Stimulated activated CD8-positive, alpha-beta memory T cell treated with anti-CD3 and anti-CD28 coated beads, Interleukin-2, amount 100 ng/mL, for 48 hours (primary cell): Measurements from ENCODE around the gene CBX2.
A peak's percentile ranks its signal among the peaks of the same experiment; 100 is the strongest.

Experiments used
- DNase-seq, 2 donors: peaks; one replicate each; pipeline ENCODE4 v3.0.0-alpha.2; 2020; ENCODE audit warnings: low read depth in 2 of 2

CBX2 gene

GRCh38 chr17:79829457-79829856, 51.5 kb downstream of the CBX2 start:
- no peak for DNase-seq

DNA sequence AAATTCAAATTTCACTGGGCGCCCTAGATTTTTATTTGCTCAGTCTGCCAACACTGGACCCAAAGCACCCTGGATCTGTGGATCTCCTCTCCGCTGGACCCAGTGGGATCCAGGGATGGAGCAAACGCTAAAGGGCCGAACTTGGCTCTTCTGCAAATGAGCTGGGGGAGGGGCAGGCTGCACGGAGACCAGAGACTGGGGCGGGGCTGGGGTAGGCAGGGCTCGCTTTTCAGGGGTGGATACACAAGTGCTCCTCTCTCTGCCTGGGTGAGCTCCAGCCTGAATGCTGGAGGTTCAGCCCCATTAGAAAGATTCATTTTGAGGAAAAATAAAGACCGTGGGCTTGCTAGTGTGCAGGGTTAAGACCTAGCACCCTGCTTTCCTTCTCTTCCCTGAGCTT, 52.4 kb downstream of the CBX2 start:
- no peak for DNase-seq

DNA sequence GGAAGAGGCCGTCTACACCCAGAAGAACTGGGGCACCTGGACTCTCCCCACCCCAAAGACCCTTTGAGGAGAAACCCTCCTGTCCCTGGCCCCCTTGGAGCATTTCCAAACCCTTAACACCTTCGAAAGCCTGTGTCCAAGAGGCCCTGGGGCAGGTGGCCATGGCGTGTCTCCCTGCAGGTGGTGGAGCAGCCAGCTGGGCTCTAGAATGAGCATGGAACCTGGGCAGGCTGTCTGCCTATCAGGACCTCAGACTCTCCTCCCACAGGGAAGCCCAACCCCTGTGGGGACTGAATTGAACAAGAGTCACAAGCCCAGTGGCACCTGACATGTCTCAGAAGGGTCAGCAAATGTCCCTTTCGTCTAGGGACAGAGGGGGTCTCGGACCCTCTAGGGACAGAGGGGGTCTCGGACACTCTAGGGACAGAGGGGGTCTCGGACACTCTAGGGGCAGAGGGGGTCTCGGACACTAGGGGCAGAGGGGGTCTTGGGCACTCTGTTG, 52.9 kb downstream of the CBX2 start:
- no peak for DNase-seq

- no peak for DNase-seq
Measured at GRCh38 chr17:79831265-79832217, 53.6 kb downstream of the CBX2 start.

GRCh38 chr17:79832218-79833109, 54.5 kb downstream of the CBX2 start:
- no peak for DNase-seq

GRCh38 chr17:79833110-79833450, 55.1 kb downstream of the CBX2 start:
- no peak for DNase-seq

DNA sequence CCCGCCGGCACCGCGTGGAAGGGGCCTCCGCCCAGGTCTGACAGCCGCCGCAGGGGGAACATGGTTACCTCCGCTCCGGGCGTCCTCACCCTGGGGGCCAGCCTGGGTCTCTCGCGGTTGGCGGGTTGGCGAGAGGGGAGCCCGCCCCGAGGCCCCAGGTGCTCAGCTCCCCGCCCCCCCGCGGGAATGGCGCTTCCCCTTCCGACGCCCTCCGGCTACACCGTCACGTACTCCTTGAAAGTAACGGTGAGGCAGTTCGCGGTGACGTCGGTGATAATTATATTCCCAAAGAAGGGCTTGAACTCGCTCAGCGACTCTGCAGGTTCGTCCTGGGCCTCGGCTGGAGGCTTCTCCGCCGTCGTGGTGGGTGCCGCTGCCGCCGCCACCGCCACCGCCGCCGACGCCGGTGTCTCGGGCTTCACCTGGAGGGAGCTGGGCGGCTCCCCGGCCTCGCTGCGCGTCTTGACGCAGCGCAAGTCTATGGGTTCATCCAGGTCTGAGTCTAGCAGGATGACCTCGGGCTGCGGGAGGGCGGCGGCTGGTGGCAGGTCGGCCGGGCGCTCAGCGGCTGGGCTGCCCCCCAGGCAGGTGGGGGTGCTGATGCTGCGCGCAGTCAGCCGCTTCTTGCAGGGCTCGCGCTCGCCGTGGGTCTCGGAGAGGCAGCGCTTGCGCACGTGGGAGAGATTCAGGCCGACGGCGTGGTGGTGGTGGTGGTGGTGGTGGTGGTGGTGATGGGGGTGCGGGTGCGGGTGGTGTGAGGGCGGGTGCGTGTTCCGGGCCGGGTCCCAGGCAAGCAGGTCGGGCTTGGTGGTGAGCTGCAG, 56.0 kb downstream of the CBX2 start:
- DNase-seq: no peak

DNA sequence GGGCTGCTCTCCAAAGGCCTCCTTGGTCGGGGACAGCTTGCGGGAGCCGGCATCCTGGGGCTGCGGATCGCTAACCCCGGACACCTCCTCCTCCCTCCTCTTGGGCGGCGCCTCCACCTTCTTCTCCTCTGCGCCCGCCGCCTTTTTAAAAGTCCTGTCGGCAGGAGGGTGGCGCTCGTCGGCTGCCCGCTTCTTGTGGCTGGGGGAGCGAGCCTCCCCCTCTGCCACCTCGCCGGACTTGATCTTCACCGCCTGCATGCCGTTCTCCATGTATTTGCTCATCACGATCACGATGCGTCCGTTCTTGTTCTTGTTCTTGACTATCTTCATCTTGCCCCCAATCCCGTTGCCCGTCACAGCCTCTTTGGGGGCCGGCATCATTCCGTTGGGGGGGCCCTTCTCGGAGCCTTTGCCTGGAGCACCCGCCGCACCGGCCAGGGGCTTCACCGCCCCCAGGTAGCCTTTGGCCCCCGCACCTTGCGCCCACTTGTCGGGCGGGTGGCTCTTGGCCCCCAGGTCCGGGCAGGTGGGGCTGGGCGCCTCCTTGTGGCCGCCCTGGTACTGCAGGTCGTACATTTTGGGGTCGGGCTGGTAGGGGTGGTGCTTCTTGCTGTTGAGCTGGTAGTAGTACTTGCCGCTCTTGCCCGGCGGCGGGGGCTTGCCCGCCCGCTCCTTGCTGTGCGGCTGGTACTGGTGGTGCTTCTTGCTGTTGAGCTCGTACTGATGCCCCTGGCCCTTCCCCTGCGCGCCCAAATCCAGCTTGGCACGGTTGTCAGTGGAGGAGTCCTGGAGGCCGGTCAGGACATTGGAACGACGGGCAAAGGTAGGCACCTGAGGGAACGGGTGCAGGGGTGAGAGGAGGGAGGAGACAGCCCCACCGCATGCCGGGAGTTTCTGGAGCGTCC, 56.9 kb downstream of the CBX2 start:
- DNase-seq: peak in 1 of 2 donors; percentile 44

- no peak for DNase-seq
Measured at GRCh38 chr17:79835470-79835899, 57.5 kb downstream of the CBX2 start.

DNA sequence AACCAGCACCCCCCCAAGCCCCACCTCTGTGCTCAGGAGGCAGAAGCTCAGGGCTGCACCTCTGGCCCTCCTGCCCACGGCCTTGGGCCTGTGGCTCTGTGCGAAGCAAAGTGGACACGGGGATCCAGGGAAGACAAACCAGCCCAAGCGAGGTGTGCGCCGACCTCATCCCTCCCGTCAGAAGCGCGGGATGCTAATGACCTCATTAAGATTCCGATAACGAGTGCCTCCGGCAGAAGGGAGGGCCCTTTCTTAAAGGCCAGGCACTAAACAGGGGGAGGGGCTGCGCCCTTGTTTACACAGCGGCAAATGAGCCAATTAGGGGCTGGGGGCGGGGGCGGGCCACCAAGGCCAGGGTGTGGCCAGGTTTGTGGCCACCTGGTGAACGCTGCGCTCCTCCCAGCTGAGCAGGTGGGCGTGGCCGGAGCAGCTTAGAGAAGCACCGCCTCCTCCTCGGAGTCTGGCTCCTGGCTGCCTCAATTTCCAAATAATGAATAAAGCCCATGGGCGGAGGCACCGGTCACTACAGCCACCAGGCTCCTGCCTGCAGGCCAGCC, 58.1 kb downstream of the CBX2 start:
- DNase-seq: no peak

- DNase-seq: no peak
Measured at GRCh38 chr17:79836510-79836971, 58.6 kb downstream of the CBX2 start.

DNA sequence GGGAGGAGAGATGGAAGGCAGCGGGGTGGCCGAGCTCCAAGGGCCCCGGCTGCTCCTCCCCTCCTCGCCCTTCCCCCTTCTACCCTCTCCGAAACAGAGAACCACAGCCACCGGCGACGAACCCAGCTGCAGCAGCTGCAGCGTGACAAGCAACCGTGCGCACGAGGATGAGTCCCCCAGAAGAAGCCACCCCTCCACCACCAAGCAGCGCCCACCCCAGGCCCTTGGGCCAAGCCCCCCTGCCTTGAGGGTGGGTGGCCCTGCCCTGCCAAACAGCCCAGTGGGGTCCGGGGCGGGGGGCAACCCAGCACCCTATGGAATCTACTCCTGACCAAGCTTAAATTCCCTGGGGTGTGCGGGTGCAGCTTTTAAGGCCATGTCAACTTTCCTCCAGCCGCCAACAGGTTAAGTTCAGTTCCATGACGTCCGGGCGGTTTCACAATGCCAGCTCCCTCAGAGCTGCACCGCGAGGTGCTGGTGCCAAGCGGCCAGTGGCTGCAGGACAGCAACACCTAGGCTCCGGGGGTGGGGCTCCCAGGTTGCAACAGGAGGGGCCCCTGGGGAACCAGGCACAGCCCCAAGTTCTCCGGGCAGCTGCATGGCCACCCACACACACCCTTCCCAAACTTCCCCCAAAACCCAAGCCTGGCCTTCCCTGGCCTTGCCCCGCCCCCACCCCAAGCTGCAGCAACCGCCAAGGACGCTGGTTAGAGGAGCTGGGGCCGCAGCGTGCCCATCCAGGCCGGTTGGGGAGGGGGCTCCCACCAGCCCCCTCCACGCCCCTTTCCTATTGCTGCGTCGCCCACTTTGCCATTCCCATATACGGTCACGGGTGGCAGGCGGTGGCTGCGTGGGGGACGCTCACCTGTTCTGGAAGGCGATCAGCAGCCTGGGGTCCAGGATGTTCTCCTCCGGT, 59.3 kb downstream of the CBX2 start:
- peak in 1 of 2 donors; percentile 49 for DNase-seq
